AG09309 (cell line): Measurements from ENCODE around the gene ECHDC3.

Experiments
- DNase-seq: peaks from one replicate; pipeline ENCODE4 v3.0.0-alpha.2; 2010; ENCODE audit warnings: low read depth
- H3K4me3 ChIP-seq: 2 replicates; pipeline ENCODE4 v1.5.1; 2011; ENCODE audit warnings: mild to moderate bottlenecking, low read depth, low read length, moderate library complexity; ENCODE audit not compliant: control insufficient read depth
- TF ChIP-seq, protein P1 (sequence below): IDR thresholded peaks from 2 replicates; pipeline ENCODE4 v1.5.1; 2011; ENCODE audit warnings: mild to moderate bottlenecking, low read depth, low read length, inconsistent platforms; ENCODE audit not compliant: insufficient read depth, control insufficient read depth; ENCODE audit errors: missing control alignments

The ECHDC3 gene

DNA sequence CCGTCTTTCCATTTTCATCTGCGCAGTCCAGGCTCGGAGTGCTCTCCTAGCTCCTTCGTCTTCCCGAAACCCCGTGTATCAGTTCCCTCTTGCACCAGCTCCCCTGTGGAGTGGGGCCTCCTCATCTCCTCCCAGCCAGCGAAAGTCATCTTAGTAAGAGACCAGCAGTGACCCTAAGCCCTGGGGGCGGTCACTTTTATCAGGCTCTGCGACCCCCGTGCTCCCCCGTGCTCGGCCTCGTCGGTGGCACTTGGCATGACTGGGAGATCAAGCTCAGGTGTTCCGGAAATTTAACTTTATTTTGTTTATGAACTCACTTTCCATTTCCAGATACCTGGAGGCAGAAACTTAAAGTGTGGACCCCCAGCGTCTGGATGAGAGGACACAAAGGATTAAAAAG, 574 bp upstream of the ECHDC3 start:
- DNase-seq: no peak
- peak overlapping the region; percentile 51 for H3K4me3 ChIP-seq
- TF ChIP-seq, protein P1, sequence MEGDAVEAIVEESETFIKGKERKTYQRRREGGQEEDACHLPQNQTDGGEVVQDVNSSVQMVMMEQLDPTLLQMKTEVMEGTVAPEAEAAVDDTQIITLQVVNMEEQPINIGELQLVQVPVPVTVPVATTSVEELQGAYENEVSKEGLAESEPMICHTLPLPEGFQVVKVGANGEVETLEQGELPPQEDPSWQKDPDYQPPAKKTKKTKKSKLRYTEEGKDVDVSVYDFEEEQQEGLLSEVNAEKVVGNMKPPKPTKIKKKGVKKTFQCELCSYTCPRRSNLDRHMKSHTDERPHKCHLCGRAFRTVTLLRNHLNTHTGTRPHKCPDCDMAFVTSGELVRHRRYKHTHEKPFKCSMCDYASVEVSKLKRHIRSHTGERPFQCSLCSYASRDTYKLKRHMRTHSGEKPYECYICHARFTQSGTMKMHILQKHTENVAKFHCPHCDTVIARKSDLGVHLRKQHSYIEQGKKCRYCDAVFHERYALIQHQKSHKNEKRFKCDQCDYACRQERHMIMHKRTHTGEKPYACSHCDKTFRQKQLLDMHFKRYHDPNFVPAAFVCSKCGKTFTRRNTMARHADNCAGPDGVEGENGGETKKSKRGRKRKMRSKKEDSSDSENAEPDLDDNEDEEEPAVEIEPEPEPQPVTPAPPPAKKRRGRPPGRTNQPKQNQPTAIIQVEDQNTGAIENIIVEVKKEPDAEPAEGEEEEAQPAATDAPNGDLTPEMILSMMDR: no peak

DNA sequence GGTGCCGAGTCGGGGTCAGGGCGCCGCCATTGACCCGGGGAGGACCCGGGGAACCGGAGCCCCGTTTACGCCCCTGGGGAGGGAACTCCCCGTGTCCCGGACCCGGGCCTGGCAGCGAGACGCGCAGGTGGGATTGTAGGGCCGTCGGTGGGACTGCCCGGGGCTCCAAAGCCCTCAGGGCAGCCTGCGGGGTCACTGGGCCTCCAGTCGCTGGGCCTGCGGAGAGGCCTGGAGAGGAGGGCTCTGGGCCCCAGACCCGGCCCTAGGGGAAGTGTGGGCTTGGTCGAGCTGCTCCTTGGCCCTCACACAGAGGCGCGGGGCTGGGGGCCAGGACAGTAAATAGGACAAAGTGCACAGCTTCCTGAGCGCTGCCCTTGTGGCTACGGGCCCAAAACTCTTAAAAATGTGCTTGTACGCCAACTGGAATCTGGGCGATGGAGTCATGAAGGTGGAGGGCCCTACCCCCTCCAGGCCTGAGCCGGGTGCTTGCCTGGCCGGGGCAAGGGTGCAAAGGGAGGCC, 657 bp downstream of the ECHDC3 start:
- DNase-seq: no peak
- H3K4me3 ChIP-seq: peak overlapping the region; percentile 51
- TF ChIP-seq, protein P1: no peak

DNA sequence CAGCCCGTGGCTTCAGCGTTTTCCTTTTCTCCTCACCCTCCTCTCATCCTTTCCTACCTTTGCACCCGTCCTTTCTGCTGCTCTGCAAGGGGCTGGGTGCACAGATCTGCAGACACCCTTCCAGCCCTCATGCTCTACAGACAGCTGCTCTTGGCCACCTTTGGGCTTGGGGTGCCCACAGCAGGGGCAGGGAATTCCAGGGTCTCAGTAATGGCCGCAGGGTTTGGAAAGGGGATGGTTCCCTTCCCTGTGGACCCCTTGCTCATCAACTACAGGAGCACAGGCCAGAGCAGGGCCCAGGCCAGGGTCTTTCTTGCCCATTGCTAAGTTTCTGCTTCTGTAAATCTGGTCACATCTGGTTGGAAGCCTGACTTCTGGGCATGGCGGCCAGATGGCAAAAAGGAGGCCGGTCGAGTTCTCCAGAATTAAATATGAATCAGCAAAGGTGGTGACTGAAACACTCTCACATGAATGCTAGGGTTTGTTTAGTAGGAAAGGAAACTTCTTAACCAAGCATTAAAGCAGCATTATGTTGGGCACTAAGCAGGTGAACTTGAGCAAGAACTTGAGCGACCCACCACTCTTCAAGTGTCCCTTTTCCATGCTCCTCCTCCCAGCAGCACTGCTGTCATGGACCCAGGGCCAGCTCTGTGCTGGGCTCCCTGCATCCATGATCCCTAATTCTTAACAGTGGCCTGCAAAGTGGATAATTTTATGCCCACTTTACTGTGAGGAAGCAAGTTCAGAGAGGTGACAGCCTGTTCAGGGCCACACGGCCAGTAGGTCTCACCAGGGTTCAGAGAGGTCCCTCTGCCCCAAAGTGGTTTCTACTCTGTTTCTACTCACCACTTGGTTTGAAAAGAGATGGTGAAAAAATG, 1.5 kb downstream of the ECHDC3 start:
- TF ChIP-seq, protein P1: no peak

DNA sequence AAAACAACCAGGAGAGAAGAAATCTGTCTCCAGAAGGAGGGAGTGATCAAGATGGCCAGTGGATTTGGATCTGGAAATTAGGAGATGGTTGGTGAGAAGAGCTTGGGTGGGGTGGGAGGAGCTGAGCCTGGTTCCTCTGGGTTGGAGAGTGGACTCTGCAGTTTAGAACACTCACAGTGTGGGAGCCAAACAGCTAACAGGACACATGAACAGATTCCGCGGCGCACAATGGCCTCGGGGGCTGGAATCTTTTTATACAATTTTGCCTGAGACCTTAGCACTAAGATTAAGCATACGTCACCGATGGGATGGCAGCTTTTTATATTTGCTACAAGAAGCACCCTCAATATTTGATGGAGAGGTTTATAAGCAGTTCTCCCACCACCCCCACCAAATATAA, 2.9 kb downstream of the ECHDC3 start:
- DNase-seq: no peak
- H3K4me3 ChIP-seq: no peak overlapping the region
- TF ChIP-seq, protein P1: no peak

More for the DNA sequence above, 1.5 kb downstream of the ECHDC3 start:
- H3K4me3 ChIP-seq: no peak overlapping the region
- DNase-seq: no peak

DNA sequence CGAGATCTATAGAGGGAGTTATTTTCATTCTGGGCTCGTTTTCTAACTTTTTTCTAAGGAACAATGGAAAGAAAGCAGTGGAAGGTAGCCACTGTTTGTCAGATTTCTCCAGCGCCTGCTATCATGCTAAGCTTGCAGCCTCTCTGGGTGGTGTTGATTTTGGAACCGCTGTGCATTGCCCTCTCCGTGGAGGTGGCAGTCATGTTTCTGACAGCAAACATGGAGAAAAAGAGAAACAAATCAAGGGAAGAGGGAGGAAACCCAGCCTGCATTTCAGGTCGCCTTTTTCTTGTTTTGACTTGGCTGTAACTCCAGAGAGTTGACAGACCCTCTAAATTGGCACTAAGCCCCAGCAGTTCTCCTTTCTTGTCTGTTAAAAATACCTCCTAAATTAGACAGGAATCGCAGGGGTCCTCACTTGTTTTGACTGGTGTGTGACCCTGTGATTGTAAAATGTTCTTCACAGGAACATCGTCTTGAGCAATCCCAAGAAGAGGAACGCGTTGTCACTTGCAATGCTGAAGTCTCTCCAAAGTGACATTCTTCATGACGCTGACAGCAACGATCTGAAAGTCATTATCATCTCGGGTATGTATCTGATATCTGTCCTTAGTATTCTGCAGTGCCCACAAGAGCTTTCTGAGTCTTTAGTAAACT, 4.8 kb downstream of the ECHDC3 start:
- no peak overlapping the region for H3K4me3 ChIP-seq
- DNase-seq: no peak
- TF ChIP-seq, protein P1: no peak

DNA sequence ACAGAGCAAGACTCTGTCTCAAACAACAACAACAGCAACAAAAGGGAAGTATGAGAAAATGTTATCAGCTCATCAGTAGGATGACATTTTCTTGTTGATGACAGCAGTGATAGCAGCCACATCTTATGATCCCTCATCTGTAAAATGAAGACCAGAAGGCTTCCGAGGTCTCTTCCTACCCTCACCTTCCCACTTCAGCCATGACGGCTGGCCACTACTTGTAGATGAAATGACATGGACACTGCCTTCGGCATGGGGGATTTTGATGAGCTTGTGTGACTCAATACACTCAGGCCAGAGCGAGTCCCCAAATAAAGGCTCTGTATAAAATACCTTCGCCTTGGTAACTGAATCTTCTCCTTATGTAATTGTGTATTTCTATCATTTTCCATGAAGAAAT, 6.7 kb downstream of the ECHDC3 start:
- no peak for DNase-seq
- H3K4me3 ChIP-seq: no peak overlapping the region
- TF ChIP-seq, protein P1: no peak
